Measurements from ENCODE around the gene SUSD3.
"Not testable (repeated sequence)": the region's sequence is repeated elsewhere in the genome, so short reads cannot be mapped to it uniquely, and the experiment has no call there.

The SUSD3 gene

DNA sequence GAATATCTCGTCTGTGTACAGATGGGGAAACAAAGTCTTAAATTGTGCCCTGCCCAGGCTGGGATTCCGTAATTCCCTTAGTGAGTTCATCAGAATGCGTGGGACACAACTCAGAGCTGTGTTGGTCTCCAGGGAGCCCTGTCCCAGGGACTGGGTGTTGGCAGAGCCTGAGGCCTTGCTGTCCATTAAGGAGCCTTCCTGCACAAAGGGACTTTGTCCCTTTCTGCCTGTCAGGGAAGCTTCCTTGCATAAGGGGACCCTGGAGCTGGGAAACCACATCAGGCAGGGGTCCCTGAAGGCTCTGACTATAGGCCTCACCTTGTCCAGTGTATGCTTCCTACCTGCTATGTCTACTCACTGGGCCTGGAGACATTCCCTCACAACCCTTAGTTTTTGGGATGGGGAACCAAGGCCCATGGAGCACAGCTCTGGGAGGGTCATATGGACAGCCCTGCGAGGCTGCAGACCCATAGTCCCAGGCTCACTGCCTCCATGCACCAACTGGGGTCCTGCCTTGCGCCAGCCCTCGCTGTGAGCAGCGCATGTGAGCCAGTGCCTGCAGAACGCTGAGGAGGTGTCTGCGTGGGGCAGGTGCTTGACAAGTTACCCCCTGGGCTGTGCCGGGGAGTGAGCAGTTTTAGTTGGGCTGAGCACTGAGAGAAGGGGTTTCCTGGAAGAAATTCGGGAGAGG lies 39.2 kb downstream of the SUSD3 start:
- Mint-ChIP-seq H3K9me3 (no peaks in the 10 kb centered on the region), H3K4me1 (peaks cover 66% of the 10 kb centered on the region), H3K4me3 (peak overlapping the region; percentile 88 to 93), H3K27ac (peak overlapping the region; percentile 86), H3K27me3 (no peaks in the 10 kb centered on the region)
- no peak for ATAC-seq
- DNase-seq: no peak

GRCh38 chr9:93098236-93098946 lies 39.9 kb downstream of the SUSD3 start:
- H3K4me1 Mint-ChIP-seq: peaks cover 66% of the 10 kb centered on the region

GRCh38 chr9:93099551-93100275 lies 41.2 kb downstream of the SUSD3 start:
- peaks cover 12 to 14% of the 10 kb centered on the region in 2 donors for H3K9me3 Mint-ChIP-seq
- ATAC-seq: no peak

More at GRCh38 chr9:93098236-93098946, 39.9 kb downstream of the SUSD3 start:
- Mint-ChIP-seq H3K27ac (peak overlapping the region; percentile 29 to 86), H3K27me3 (no peaks in the 10 kb centered on the region), H3K9me3 (peaks cover 1 to 2% of the 10 kb centered on the region in 2 donors), H3K4me3 (peak overlapping the region; percentile 88 to 93)
- DNase-seq: peak; percentile 67 to 81
- peak; percentile 45 for ATAC-seq

DNA sequence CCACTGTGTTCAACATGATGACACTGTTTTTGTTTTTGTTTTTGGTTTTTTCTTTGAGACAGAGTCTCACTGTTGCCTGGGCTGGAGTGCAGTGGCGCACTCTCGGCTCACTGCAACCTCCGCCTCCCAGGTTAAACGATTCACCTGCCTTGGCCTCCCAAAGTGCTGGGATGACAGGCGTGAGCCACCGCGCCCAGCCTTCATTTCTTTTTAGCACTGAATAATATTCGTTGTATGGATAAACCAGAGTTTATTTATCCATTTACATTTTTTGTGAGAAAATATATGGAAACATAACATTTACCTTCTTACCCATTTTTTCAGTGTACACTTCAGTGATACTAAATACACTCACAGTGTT lies 41.8 kb downstream of the SUSD3 start:
- Mint-ChIP-seq H3K4me3 (no peak overlapping the region), H3K9me3 (peaks cover 14 to 15% of the 10 kb centered on the region in 2 donors), H3K4me1 (peaks cover 51% of the 10 kb centered on the region), H3K27ac (peak overlapping the region in 1 of 2 donors; percentile 8), H3K27me3 (no peaks in the 10 kb centered on the region)
- no peak for ATAC-seq
- DNase-seq: no peak

More at GRCh38 chr9:93099551-93100275, 41.2 kb downstream of the SUSD3 start:
- no peak for DNase-seq
- H3K4me3 Mint-ChIP-seq: peak overlapping the region in 1 of 2 donors; percentile 42
- peaks cover 57% of the 10 kb centered on the region for H3K4me1 Mint-ChIP-seq
- H3K27me3 Mint-ChIP-seq: no peaks in the 10 kb centered on the region
- H3K27ac Mint-ChIP-seq: no peak overlapping the region

- not testable (repeated sequence) for H3K27ac Mint-ChIP-seq, H3K27me3 Mint-ChIP-seq, DNase-seq, ATAC-seq, H3K4me3 Mint-ChIP-seq
- peaks cover 14 to 15% of the 10 kb centered on the region in 2 donors for H3K9me3 Mint-ChIP-seq
- H3K4me1 Mint-ChIP-seq: peaks cover 59% of the 10 kb centered on the region
Observed at GRCh38 chr9:93101086-93101485, 42.6 kb downstream of the SUSD3 start.

DNA sequence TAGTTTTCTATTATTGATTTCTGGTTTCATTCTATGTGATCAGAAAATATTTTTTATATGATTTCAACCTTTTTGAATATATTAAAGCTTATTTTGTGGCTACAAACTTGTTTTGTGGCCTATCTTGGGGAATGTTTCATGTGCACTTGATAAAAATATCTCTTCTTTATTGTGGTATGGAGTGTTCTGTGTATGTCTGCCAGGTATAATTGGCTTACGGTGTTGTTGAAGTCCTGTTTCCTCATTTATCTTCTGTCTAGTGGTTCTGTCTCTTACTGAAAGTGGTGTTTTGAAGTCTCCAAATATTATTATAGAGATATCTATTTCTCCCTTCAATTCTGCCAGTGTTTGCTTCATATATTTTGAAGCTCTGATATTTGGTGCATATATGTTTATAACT lies 47.1 kb downstream of the SUSD3 start:
- Mint-ChIP-seq H3K9me3 (peaks cover 14 to 15% of the 10 kb centered on the region in 2 donors), H3K27me3 (no peaks in the 10 kb centered on the region), H3K4me1 (peaks cover 60% of the 10 kb centered on the region), H3K4me3 (no peak overlapping the region), H3K27ac (no peak overlapping the region)
- DNase-seq (no peak), ATAC-seq (no peak)

GRCh38 chr9:93107151-93107824 lies 48.8 kb downstream of the SUSD3 start:
- H3K27me3 Mint-ChIP-seq: no peaks in the 10 kb centered on the region
- H3K4me1 Mint-ChIP-seq: peaks cover 61% of the 10 kb centered on the region
- peak overlapping the region in 1 of 2 donors; percentile 6 for H3K27ac Mint-ChIP-seq
- DNase-seq (no peak), ATAC-seq (no peak)
- peaks cover 14 to 15% of the 10 kb centered on the region in 2 donors for H3K9me3 Mint-ChIP-seq
- H3K4me3 Mint-ChIP-seq: no peak overlapping the region

DNA sequence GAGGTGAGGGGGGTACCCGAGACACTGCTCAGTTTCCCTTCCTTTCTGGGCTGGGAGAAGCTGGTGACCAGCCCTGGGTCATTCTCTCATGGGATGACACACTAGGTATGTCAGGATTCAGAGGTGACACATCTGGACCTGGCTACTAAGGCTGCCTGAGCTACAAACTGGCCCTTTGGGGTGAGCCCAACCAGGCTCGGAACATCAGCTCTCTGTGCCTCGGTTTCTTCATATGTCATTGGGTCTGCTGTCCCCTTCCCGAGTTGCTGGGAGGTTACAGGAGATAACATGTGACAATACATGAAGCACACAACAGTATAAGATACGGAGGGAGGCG lies 49.3 kb downstream of the SUSD3 start:
- DNase-seq (no peak), ATAC-seq (no peak)
- Mint-ChIP-seq H3K4me1 (peaks cover 56% of the 10 kb centered on the region), H3K4me3 (peak overlapping the region in 1 of 2 donors; percentile 44), H3K9me3 (peaks cover 14 to 15% of the 10 kb centered on the region in 2 donors), H3K27me3 (no peaks in the 10 kb centered on the region), H3K27ac (no peak overlapping the region)

GRCh38 chr9:93108291-93109041 lies 50.0 kb downstream of the SUSD3 start:
- Mint-ChIP-seq H3K4me1 (peaks cover 55% of the 10 kb centered on the region), H3K4me3 (peak overlapping the region in 1 of 2 donors; percentile 44), H3K27me3 (no peaks in the 10 kb centered on the region), H3K9me3 (peaks cover 11 to 13% of the 10 kb centered on the region in 2 donors), H3K27ac (peak overlapping the region in 1 of 2 donors; percentile 40)
- ATAC-seq (peak; percentile 81), DNase-seq (peak in 1 of 2 donors; percentile 47)

GRCh38 chr9:93110311-93110855 lies 51.9 kb downstream of the SUSD3 start:
- Mint-ChIP-seq H3K9me3 (no peaks in the 10 kb centered on the region), H3K4me3 (no peak overlapping the region), H3K27me3 (no peaks in the 10 kb centered on the region), H3K4me1 (peaks cover 68% of the 10 kb centered on the region), H3K27ac (no peak overlapping the region)
- DNase-seq (no peak), ATAC-seq (no peak)

DNA sequence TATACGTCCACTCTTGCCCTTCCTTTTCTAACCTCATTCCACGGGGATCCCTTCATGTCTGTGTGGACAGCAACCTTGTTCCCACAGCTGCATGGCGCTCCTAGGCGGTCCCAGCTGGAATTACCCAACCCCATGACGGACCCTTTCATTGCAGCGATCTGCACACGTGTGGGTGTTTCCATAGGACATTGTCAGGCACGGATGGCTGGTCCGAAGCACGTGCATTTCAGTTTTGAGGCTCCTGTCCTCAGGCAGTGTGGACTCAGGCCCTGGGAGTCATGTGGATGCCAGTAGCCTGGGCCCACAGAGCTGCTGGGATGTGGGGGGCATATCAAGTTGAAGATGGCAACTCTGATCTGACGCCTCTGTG lies 52.5 kb downstream of the SUSD3 start:
- no peak overlapping the region for H3K4me3 Mint-ChIP-seq
- ATAC-seq: no peak
- H3K27ac Mint-ChIP-seq: peak overlapping the region in 1 of 2 donors; percentile 79
- no peak for DNase-seq
- H3K4me1 Mint-ChIP-seq: peaks cover 62% of the 10 kb centered on the region
- no peaks in the 10 kb centered on the region for H3K27me3 Mint-ChIP-seq
- no peaks in the 10 kb centered on the region for H3K9me3 Mint-ChIP-seq

DNA sequence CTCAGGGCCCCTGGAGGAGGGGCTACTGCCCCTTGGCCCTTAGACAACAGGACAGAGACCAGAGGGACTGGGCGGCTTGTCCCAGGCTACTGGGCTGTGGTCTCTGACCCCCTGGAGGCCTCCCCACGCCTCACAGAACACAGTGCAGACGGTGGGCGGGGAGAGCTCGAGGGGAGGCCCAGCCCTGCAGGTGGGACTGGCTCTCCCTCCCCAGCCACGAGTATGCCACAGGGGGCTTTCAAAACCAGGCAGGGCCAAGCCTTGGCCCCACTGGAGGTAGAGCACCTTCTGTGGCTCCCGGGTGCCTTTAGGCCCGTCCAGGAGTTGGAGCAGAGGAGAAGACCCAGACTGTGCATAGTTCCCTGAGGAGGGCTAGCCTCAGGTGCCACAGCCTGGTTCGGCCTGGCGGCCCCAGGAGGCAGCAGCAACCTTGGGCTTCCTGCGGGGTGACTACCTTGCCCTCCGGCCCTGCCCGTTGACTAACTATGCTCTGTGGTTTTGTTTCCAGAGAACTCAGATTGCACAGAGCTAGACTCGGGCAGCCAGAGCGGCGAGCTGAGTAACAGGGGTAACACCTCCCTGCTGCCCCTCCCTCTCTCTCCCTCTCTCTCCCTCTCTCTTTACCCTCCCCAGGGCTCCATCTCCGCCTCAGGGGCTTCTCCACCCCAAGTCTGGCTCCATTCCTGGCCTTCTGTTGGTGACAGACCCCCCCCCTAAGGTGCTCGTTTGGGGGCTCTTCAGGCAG lies 53.0 kb downstream of the SUSD3 start:
- peaks cover 57% of the 10 kb centered on the region for H3K4me1 Mint-ChIP-seq
- ATAC-seq: no peak
- H3K27me3 Mint-ChIP-seq: no peaks in the 10 kb centered on the region
- no peak overlapping the region for H3K4me3 Mint-ChIP-seq
- H3K27ac Mint-ChIP-seq: peak overlapping the region in 1 of 2 donors; percentile 63
- H3K9me3 Mint-ChIP-seq: no peaks in the 10 kb centered on the region
- no peak for DNase-seq

DNA sequence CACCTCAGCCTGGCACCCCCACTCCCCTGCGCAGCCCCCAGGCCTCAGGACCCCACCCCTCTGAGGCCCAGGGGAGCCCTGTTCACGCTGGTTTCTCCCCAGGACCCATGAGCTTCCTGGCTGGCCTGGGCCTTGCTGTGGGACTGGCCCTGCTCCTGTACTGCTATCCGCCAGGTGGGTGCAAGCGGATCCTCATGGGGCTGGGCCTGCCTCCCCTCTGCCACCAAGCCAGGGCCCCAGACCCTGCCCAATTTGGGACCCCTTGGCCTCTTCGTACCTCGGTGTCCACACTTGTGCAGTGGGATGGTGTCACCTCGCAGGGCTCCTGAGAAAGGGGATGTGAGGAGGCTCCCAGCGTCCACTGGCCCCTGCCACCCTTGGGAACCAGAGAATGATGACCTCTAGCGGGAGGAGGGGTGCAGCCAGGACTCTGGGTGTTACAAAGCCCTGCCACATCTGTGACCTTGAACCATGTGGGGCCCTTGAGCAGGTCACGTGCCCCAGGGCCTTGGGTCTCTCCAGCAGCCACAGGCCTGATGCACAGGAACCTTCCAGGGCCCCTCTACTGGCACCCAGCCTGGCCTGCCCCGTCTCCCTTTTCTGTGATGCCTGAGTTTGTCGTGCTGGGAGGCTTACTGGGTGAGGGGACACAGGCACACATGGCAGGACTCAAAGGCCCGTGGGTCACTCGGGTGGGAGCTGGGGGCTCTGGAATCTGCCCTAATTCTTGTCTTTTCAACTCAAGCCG lies 53.8 kb downstream of the SUSD3 start:
- Mint-ChIP-seq H3K27ac (peak overlapping the region in 1 of 2 donors; percentile 42), H3K4me1 (peaks cover 49% of the 10 kb centered on the region), H3K9me3 (no peaks in the 10 kb centered on the region), H3K27me3 (no peaks in the 10 kb centered on the region), H3K4me3 (no peak overlapping the region)
- no peak for DNase-seq
- ATAC-seq: no peak
